ENCODE measurements around the gene PPARGC1A. TPM values are rescaled to one million over a fixed set of nuclear protein-coding genes. Genes with fewer than 3 reads are reported as not detected.

PPARGC1A gene
- total and polyA plus RNA-seq, 2 donors (not counting 1 experiment from before 2014, with no cell fraction given): not detected

DNA sequence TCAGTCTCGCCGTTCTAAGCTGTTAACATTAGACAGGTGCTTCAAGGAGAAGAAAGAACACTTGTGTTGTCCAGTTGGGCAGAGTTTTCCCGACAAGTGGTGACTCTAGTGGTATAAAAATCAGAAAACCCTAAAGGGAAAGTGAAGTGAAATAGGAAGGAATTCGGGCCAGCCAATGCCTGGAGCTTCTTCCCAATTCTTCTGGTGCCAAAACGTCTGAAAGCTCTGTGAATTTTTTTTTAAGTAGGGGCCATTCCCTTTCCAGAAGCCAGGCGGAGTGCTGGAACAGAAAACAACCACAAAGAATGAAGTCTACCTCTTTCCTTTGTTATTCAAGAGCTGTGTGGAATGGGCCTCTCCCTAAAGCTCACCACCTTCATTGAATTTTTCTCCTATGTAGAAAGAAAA, 43.1 kb upstream of the PPARGC1A start:
- no peak overlapping the region for H3K27ac ChIP-seq (ENCODE audit: low read length in 2 of 2)
- ATAC-seq (ENCODE audit: low read depth) (no peak), DNase-seq (no peak)
- Mint-ChIP-seq H3K27ac (no peak overlapping the region), H3K4me3 (no peak overlapping the region), H3K4me1 (no peaks in the 10 kb centered on the region), H3K27me3 (no peaks in the 10 kb centered on the region), H3K9me3 (ENCODE audit: insufficient read depth) (peaks cover 2% of the 10 kb centered on the region)
- peaks cover 0 to 12% (median 0%) of the 10 kb centered on the region in 3 donors for H3K9me3 ChIP-seq (ENCODE audit: control extremely low read depth in 1 of 3, control insufficient read depth in 2 of 3, insufficient read depth in 1 of 3, low read length in 2 of 3)
- no peak overlapping the region for H3K4me2 ChIP-seq (replicated peaks; ENCODE audit: low read depth, low read length, poor library complexity, severe bottlenecking)
- POLR2A ChIA-PET: no interaction called here
- no peak overlapping the region for H3K4me3 ChIP-seq (ENCODE audit: control extremely low read depth in 1 of 5, extremely low read depth in 1 of 5, insufficient read depth in 1 of 5, low read depth in 2 of 5, low read length in 4 of 5)
- no peaks in the 10 kb centered on the region for H3K4me1 ChIP-seq (ENCODE audit: control insufficient read depth in 2 of 2, insufficient read depth in 2 of 2, low read length in 2 of 2)
- H3K9ac ChIP-seq (ENCODE audit: low read length): no peak overlapping the region
- no peaks in the 10 kb centered on the region for H3K79me2 ChIP-seq (ENCODE audit: control insufficient read depth, insufficient read depth, low read length)
- H4K20me1 ChIP-seq (ENCODE audit: control insufficient read depth, insufficient read depth, low read length, poor library complexity, severe bottlenecking): no peaks in the 10 kb centered on the region
- no peaks in the 10 kb centered on the region for H3K36me3 ChIP-seq (replicated peaks in 1 of 2; ENCODE audit: control extremely low read depth in 1 of 2, control insufficient read depth in 1 of 2, extremely low read depth in 1 of 2, insufficient read depth in 2 of 2, low read length in 1 of 2)
- no peaks in the 10 kb centered on the region for H3K27me3 ChIP-seq (replicated peaks in 1 of 4; ENCODE audit: control extremely low read depth in 1 of 4, control insufficient read depth in 3 of 4, insufficient read depth in 4 of 4, low read length in 3 of 4)
- CTCF ChIA-PET: no interaction called here
- 73% methylated on average over 5 of the region's 6 CpGs for WGBS (ENCODE audit: insufficient coverage)
- intact Hi-C loops (cut with micrococcal nuclease): no loop called here
- H2AFZ ChIP-seq (ENCODE audit: insufficient read depth, low read depth, low read length, poor library complexity, severe bottlenecking): no peak overlapping the region
- TF ChIP-seq, protein P1, sequence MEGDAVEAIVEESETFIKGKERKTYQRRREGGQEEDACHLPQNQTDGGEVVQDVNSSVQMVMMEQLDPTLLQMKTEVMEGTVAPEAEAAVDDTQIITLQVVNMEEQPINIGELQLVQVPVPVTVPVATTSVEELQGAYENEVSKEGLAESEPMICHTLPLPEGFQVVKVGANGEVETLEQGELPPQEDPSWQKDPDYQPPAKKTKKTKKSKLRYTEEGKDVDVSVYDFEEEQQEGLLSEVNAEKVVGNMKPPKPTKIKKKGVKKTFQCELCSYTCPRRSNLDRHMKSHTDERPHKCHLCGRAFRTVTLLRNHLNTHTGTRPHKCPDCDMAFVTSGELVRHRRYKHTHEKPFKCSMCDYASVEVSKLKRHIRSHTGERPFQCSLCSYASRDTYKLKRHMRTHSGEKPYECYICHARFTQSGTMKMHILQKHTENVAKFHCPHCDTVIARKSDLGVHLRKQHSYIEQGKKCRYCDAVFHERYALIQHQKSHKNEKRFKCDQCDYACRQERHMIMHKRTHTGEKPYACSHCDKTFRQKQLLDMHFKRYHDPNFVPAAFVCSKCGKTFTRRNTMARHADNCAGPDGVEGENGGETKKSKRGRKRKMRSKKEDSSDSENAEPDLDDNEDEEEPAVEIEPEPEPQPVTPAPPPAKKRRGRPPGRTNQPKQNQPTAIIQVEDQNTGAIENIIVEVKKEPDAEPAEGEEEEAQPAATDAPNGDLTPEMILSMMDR (IDR thresholded peaks at IDR 0.05): no peak
- no peak for TF ChIP-seq EZH2 (IDR thresholded peaks at IDR 0.05; ENCODE audit: borderline replicate concordance, insufficient read depth, low read depth, low read length, poor library complexity, severe bottlenecking)

DNA sequence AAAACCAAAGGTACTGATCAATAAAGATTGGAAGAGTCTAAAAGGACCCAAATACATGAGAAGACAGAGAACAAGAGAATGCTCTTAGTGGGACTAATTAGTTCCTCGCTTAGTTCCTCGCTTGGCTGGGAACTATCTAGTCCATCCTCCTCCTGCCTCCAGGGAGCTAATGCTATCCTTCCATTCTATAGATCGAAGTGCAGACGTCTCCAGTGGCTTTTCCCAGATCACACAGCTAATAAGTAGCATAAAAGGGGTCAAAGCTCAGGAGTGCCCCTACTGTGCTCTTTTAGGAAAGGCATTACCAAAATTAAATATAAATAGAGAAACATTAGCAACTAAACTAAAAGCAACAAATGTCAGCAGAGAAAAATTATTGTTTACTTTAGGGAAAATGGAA, 42.3 kb upstream of the PPARGC1A start:
- Histone ChIP-seq H3K79me2 (ENCODE audit: control insufficient read depth, insufficient read depth, low read length) (no peaks in the 10 kb centered on the region), H3K4me2 (replicated peaks; ENCODE audit: low read depth, low read length, poor library complexity, severe bottlenecking) (no peak overlapping the region), H3K9ac (ENCODE audit: low read length) (no peak overlapping the region), H3K4me3 (ENCODE audit: control extremely low read depth in 1 of 5, extremely low read depth in 1 of 5, insufficient read depth in 1 of 5, low read depth in 2 of 5, low read length in 4 of 5) (no peak overlapping the region), H2AFZ (ENCODE audit: insufficient read depth, low read depth, low read length, poor library complexity, severe bottlenecking) (no peak overlapping the region), H3K27ac (ENCODE audit: low read length in 2 of 2) (no peak overlapping the region), H3K4me1 (ENCODE audit: control insufficient read depth in 2 of 2, insufficient read depth in 2 of 2, low read length in 2 of 2) (no peaks in the 10 kb centered on the region), H3K27me3 (replicated peaks in 1 of 4; ENCODE audit: control extremely low read depth in 1 of 4, control insufficient read depth in 3 of 4, insufficient read depth in 4 of 4, low read length in 3 of 4) (no peaks in the 10 kb centered on the region), H4K20me1 (ENCODE audit: control insufficient read depth, insufficient read depth, low read length, poor library complexity, severe bottlenecking) (no peaks in the 10 kb centered on the region), H3K36me3 (replicated peaks in 1 of 2; ENCODE audit: control extremely low read depth in 1 of 2, control insufficient read depth in 1 of 2, extremely low read depth in 1 of 2, insufficient read depth in 2 of 2, low read length in 1 of 2) (no peaks in the 10 kb centered on the region), H3K9me3 (ENCODE audit: control extremely low read depth in 1 of 3, control insufficient read depth in 2 of 3, insufficient read depth in 1 of 3, low read length in 2 of 3) (peaks cover 0 to 12% (median 0%) of the 10 kb centered on the region in 3 donors)
- intact Hi-C loops (cut with micrococcal nuclease): no loop called here
- peaks cover 2% of the 10 kb centered on the region for H3K9me3 Mint-ChIP-seq (ENCODE audit: insufficient read depth)
- CTCF ChIA-PET: no interaction called here
- H3K4me1 Mint-ChIP-seq: no peaks in the 10 kb centered on the region
- POLR2A ChIA-PET: no interaction called here
- WGBS (ENCODE audit: insufficient coverage): 90% methylated on average over 2 of the region's 4 CpGs
- H3K27me3 Mint-ChIP-seq: no peaks in the 10 kb centered on the region
- no peak overlapping the region for H3K27ac Mint-ChIP-seq
- no peak overlapping the region for H3K4me3 Mint-ChIP-seq
- no peak for DNase-seq
- TF ChIP-seq, protein P1 (IDR thresholded peaks at IDR 0.05): no peak
- TF ChIP-seq EZH2 (IDR thresholded peaks at IDR 0.05; ENCODE audit: borderline replicate concordance, insufficient read depth, low read depth, low read length, poor library complexity, severe bottlenecking): no peak
- no peak for ATAC-seq (ENCODE audit: low read depth)

All from B cell (primary cell).